GM21381 (cell line): ENCODE data around the gene PRR33.
"Not testable (repeated sequence)": the region's sequence is repeated elsewhere in the genome, so short reads cannot be mapped to it uniquely, and the experiment has no call there.

ENCODE experiments used
- ATAC-seq: cut with Tn5 transposase; IDR thresholded peaks from one replicate; pipeline ENCODE4 v1.9.1; 2021; ENCODE audit warnings: mild to moderate bottlenecking, moderate library complexity; ENCODE audit not compliant: unreplicated experiment

Gene PRR33

DNA sequence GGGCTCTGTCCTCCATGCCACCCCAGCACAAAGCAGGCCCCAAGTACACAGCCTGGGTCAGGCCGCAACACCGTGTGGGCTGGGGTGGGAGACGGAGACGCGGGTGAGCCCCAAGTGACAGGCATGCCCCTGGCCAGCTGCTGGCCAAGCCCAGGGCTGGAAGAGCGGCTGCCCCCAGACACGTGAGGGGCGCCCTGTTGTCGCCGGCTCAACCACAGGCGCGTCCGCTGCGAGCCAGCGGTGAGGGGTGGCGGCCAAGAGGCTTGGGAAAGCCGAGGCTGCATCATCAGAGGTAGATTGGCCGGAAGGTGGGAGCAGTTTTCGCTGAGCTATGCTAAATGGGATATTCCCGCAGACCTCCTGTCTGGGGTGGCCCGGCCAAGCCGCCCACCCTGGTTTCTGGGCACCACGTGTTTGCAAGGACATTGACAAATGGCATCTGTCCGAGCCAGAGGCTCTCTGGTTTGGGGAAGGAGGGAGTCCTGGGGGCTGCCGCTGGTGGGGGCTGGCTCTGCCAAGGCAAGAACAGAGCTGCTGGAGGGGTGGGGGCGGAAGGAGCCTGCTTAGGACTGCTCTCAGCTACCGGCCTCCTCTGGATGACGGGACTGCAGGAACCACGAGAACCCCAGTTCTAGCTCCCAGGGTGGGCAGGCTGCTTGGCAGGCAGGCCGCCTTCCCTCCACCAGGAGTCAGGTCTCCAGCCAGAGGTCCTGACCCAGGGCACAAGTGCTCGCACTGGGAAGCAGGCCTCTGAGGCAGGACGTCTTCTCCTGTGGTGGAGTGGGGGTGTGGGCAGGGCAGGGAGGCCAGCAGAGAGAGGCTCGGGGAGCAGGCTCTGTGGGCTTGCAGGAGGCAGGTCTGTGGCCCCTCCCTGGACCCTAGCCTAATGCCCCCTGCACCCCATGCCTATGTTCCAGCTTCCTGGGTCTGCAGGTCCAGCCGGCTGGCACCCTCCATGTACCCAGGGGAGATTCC lies 552 bp downstream of the PRR33 start:
- no peak for ATAC-seq

DNA sequence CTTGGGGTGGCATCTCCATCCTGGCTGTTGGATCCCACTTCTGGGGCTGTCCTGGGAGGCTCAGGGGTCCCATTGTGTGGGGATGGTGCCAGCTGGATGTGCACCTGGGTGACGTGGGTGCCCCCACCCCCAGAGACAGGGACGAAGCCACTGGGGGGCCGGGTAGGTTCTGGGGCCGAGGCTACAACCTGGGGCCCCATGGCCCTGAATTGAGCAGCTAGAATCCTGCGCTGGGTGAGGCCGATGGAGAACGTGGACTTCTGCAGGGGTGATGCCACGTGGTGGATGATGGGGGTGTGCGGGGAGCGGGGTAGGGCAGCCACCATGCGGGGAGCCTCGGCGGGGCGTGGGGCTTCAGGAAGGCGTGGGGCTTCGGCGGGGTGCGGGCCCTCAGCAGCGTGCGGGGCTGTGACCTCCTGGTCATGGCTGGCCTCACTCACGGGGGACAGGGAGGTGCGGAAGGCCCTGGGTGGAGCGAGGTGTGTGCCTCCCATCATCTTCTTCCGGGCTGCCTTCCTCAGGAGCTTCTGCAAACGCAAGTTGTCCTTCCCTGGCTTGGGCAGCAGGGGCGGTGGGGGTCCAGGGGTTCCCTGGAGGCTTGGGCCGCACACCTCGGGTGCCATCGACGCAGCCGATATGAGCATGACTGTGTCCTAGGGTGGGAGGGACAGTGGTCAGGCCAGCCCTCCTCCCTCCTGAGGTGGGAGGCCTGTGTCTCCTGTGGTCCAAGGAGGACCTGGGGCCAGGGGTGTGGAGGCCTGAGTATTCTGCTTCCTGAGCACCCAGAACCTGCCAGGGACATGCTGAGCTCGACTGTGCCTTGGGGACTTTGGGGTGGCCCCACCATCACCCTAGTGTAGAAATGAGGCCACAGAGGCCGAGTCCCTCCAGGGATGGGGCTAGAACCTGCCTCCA lies 1.5 kb downstream of the PRR33 start:
- ATAC-seq: no peak

DNA sequence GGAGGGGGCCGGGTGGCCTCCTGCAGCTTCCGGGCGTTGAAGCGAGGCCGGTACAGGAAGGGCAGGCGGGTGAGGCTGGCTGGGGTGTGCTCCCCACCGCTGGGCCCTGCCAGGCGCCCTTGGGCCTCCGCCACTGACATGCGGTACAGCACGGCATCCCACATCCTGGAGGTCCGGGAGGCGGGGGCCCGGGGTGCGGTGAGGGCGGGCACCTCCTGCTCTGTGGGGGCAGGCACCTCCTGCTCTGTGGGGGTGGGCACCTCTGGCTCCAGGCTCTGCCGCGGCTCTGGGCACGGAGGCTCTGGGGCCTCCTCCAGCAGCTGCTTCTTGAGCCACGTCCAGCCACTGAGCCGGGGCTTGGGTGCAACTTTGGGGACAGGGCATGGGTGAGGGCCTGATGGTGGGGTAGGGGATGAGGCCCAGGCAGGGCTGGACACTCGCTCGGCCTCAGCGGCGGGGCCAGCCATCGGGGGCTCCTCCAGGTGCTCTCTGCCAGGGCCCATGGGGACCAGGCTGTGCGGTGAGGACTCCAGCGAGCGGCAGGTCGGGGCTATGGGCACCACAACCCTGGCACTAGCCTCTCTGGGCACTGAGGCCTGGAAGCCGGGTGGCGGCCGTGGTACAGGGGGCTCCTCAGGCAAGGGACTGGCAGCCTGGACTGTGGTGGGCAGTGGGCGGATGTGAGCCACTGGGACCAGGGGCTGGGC lies 2.3 kb downstream of the PRR33 start:
- no peak for ATAC-seq

DNA sequence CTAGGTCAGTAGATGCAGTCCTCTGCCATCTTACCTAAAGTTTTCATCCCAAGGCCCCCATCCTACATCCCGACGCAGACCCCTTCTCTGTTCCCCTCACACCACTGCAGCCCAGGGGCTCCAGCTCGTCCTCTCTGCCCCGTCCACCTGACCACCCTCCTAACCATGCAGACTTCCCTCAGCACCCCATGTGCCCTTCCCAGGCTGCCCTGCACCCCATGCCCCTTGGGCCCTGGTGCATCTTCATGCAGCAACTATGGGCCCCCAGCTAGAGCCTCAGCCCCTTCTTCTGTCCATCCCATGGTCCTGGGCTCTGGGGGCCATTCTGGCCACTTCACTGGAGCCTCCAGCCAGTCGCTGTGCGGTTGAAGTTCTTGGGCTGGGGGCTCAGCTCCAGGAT lies 2.9 kb downstream of the PRR33 start:
- no peak for ATAC-seq

DNA sequence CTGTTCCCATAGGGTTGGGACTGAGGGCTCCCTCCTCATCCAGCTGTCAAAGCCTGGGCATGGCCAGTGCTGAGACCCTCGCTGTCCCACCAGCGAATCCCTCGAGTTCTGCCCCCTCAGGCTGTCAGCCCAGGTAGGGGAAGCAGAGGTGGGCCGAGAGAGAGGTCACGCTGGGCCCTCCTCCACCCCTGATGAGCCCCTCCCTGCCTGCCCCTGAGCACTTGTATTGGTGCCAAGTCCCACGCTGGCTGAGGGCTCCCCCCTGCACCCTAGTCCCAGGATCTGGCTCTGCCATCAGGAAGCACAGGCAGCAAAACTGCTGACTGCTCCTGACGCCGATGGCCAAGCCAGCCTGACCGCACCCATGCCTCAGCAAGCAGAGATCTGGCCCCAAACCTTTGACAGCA lies 3.3 kb downstream of the PRR33 start:
- no peak for ATAC-seq

DNA sequence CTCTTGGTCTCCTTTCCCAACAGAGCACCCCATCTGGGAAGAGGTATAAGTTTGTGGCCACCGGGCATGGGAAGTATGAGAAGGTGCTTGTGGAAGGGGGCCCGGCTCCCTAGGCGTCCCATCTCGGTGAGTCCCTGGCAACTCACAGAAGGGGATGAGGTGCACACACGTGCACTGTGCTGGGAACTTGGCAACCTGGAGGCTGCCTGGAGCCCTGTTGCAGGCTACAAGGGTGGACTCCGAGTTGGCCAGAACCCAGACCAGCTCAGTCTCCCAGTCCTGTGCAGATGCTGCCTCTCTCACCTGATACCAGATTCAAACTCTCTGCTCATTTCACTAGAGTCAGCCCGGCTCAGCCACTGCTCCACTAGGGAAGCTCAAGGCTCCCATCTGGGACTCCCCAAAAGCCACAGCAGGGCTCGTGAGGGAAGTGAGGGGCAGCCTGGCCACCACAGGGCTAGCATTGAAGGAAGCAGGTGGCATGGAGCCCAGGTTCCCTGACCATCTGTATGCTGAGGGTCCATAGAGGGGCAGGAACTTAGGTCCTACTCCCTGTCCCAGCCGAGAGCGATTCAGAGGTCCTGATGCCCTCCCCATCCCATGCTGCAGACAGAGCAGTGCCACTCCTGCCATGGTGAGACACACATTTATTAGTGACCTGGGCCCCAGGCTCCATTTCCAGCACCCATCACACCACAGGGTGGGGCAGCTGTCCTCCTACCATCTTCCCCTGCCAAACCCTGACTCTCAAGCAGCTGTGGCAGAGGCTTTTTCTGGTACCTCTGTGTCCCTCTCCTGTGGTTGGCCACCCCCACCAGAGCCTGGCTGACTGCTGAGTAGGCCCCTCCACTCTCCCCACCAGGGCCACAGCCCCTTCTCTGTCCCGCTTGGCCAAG lies 4.0 kb downstream of the PRR33 start:
- no peak for ATAC-seq

DNA sequence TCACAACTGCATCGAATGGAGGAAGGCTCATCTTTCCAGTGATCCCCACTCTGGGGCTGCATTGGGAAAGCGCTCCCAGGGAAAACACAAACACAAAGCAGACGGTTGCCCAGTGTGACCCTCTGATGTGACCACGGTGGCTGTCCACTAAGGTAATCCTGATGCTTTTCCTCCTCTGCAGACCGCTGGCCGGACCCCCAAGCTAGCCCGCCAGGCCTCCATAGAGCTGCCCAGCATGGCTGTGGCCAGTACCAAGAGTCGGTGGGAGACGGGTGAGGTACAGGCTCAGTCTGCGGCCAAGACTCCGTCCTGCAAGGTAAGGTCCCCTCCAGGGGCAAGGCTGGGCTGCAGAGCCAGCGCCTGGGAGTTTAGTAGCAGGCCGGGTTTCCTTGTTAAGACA lies 5.1 kb downstream of the PRR33 start:
- not testable (repeated sequence) for ATAC-seq

DNA sequence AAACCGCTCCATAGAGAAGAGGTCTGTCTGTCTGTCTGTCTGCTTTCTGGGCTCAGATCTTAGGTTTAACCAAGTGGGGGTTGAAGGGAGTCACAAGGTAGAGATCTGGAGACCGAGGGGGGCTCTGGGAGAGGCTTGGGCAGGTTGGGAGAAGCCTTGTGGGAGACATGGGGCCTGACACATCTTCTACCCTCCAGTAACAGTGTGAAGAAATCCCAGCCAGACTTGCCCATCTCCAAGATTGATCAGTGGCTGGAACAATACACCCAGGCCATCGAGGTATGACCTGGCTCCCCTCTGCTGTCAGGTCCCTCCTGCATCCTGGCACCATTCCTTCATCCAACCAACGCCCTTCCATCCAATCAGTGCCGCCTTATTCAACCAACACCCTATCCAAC lies 7.4 kb downstream of the PRR33 start:
- ATAC-seq: no peak

DNA sequence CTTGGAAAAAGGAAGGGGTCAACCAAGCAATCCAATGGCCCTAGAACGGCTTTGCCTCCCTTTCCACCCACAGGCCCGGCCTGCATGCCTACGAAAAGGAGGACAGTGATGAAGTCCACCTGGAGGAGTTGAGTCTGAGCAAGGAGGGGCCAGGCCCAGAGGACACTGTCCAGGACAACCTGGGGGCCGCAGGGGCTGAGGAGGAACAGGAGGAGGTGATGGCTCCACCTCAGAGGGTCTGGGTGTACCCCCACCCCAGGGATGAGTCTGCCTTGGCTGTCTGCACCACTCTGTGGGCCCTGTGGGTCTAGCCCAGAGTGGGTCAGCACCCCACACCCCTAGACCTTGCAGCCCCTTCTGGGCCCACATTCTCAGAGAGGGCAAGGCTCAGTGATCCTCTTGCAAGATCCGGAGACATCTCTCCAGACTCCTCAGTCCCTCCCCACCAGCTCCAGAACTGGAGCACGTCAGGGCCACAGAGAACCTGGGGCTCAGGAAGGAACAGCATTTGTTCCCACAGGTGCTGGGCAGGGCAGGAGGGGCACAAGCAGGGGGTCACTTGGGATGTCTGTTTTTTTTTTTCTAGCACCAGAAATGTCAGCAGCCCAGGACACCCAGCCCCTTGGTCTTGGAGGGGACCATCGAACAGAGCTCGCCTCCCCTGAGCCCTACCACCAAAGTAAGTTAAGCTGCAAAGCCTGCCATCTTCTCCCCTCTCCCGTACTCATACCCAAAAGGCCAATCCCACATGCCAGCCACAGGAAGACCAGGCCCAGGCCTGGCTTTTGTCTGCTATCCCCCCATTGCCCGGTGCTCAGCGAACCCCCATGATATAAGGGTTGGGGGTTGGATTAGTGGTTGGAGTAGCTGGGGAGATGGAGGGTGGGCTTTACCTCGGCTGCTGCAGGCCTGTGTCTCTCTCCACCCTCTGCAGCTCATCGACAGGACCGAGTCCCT lies 8.1 kb downstream of the PRR33 start:
- no peak for ATAC-seq

DNA sequence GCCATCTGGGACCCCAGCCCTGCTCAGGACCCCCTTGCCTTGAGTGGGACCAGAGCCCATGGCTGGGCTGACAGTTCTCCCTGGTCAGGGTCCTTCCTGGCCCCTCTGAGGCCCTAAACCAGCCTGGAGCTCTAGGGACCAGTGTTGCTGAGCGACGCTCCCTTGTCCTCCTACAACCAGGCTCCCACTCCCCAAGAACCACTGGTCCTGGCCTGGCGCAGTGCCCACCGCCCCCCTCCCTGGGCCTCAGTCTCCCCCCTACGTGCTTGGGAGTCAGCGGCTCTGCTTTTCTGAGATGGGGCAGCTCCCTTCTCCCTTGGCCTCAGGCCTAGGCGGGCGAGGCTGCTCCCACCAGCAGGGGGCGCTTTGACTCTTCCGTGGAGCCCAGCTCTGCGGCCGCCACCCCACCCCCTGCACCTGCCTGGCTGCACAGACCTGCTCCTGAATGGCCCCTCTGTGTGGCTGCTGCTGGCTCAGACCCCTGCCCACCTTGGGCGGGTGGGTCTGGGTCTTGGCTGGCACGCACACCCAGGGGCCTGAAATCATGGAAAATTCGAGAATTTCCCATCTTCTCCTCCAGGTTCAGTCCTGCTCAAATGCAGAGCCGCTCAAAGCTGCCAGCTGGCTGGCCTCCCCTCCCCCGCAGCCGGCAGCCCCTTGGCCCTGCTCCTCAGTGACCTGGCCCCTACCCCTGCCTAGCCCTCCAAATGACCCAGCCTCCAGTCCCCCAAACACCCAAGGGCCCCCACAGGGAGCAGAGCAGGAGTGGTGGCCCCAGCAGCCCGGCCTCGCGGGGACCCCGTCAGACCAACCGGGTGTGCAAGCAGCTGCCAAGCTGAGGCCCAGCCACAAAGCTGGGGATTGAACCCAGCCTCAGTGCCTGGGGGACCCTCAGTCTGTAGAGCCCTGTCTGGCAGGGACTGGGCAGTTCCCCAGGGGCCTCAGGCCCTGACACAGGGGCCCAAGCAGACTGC lies 9.1 kb downstream of the PRR33 start:
- ATAC-seq: no peak

DNA sequence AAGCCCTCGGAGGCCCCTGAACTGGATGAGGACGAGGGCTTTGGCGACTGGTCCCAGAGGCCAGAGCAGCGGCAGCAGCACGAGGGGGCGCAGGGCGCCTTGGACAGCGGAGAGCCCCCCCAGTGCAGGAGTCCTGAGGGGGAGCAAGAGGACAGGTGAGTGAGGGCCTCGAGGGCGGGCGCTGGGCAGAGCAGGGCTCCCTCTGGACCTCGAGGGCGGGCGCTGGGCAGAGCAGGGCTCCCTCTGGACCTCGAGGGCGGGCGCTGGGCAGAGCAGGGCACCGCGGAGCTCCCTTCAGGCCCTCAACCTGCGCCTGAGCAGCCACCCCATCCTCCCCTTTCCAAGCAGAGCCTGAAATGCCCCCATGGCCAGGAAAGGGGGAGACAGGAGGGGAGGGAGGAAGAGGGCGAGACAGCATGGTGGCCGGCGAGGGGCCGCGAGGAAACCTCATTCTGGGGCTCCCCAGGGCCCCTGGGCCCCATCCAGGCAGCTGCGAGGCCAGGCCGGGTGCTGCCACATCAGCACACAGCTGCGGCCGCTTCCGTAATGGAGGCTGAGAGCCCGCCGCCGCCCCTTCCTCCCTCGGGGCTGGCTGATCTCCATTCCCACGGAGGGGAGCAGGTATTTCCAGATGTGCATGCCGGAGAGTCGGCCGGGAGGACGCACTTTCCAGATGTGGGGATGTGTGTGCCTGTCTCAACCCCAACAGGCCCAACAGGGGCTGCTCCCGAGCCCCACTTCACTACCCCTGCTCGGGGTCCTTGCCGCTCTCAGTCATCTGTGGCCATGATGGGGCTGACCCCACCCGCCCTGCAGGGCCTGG lies 10.0 kb downstream of the PRR33 start:
- no peak for ATAC-seq

DNA sequence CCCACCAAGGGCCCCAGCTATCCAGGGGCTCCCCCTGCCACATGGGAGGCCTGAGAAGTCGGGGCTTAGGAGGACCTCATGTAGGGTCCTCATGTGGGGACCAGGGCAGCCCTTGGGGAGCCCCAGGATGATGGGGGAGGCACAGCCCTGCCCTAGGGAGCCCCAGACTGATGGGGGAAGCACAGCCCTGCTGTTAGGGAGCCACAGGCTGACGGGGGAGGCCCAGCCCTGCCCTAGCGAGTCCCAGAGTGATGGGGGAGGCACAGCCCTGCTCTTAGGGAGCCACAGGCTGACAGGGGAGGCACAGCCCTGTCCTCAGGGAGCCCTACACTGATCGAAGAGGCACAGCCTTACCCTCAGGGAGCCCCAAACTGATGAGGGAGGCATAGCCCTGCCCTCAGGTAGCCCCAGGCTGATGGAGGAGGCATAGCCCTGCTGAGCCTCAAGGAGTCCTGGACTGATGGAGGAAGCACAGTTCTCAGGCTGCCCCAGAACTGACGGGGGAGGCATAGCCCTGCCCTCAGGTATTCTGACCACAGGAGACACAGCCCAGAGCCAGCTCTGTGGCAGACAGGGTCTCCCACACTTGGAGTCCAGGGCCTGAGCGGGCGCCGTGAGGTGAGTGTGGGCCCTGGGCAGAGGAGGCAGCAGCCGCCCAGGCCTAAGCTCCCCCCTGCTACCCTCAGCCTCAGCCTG lies 10.8 kb downstream of the PRR33 start:
- ATAC-seq: no peak

DNA sequence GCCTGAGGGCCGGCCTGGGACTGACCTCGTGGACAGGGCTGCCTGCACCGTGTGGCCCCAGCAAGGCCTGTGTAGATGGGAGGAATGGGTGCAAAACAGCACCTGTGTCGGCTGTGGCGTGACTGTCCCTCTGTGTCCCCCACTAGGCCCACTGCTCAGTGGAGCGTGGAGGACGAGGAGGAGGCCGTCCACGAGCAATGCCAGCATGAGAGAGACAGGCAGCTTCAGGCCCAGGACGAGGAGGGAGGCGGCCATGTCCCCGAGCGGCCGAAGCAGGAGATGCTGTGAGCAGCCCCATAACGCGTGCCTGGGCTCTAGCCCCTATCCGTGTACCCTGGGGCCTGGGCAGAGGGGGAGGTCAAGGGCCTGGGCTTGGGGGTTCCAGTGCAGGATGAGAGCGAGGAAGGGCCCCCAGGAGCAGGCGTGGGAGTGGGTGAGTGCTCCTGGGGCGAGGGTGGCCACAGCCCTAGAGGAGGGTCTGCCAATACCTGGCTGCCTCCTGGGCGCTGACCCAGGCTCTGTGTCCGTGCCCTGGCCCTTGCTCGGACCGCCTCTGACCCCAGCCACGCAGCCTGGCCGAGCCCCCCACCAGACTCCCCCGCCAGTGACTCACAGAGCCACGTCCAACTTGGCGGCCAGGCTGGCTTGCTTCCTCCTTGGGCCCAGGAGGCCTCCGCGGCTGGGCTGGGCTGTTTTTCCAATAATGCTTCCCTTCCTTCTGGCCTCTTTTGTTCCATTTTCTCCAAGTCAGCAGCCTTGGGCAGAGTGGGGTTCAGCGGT lies 11.6 kb downstream of the PRR33 start:
- no peak for ATAC-seq

DNA sequence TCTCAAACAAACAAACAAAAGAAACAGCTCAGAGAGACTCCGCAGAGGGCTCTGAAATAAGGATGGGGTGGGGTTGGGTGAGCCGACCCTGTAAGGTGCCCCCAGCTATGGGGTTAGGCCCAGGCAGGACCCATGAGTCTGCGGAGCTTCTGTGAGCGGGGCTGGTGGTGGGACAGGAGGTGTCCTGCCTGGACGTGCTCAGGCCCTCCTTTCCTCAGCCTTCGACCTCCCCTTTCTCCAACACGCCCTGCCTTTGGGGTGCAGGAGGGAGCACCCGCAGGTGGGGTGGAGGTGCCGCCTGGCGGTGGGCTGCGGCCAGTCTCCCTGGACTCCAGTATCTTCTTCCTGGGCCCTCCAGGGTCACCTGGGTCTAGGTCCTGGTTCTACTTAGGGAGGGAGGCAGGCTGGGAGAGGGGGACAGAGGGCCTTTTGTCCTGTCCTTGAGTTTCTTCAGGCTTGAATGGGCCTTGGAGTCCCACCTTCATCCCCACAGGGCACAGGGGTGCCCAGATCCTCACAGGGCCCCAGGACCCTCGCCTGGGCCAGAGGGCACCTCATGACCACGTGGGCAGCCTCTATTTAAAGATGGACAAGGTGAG lies 12.3 kb downstream of the PRR33 start:
- ATAC-seq: no peak
